ENCODE data around the gene POTEG.
"Not testable (repeated sequence)": the region's sequence is repeated elsewhere in the genome, so short reads cannot be mapped to it uniquely, and the experiment has no call there.

- not testable (repeated sequence) for TF ChIP-seq EZH2 (IDR thresholded peaks at IDR 0.05; ENCODE audit: low read length)
- TF ChIP-seq, protein P1, sequence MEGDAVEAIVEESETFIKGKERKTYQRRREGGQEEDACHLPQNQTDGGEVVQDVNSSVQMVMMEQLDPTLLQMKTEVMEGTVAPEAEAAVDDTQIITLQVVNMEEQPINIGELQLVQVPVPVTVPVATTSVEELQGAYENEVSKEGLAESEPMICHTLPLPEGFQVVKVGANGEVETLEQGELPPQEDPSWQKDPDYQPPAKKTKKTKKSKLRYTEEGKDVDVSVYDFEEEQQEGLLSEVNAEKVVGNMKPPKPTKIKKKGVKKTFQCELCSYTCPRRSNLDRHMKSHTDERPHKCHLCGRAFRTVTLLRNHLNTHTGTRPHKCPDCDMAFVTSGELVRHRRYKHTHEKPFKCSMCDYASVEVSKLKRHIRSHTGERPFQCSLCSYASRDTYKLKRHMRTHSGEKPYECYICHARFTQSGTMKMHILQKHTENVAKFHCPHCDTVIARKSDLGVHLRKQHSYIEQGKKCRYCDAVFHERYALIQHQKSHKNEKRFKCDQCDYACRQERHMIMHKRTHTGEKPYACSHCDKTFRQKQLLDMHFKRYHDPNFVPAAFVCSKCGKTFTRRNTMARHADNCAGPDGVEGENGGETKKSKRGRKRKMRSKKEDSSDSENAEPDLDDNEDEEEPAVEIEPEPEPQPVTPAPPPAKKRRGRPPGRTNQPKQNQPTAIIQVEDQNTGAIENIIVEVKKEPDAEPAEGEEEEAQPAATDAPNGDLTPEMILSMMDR (optimal IDR thresholded peaks at IDR 0.05 in 1 of 3, IDR thresholded peaks at IDR 0.05 in 1 of 3, conservative IDR thresholded peaks at IDR 0.05 in 1 of 3; ENCODE audit: extremely low read depth in 1 of 3, insufficient read depth in 2 of 3, low read length in 3 of 3): not testable (repeated sequence)
Observed at GRCh38 chr14:19362323-19362722, 71.8 kb downstream of the POTEG start.
